Esophagus squamous epithelium (tissue), 4 donors: ENCODE results near the gene MDH1.

Experiments
- POLR2A ChIP-seq, 4 donors: fragments of 450-650 bp; IDR thresholded peaks; one replicate each; pipeline ENCODE4 v1.6.1; 2017; ENCODE audit warnings: antibody characterized with exemption in 4 of 4, mild to moderate bottlenecking in 4 of 4, moderate library complexity in 3 of 4
- TF ChIP-seq, protein P1 (sequence below), 6 experiments: fragments of 450-650 bp in 4 of 6; fragments of 200-600 bp in 2 of 6; sonication (generic) in 2 of 6; IDR thresholded peaks; one replicate each; pipeline ENCODE4 v1.5.1; 2016 to 2019; ENCODE audit warnings: antibody characterized with exemption in 6 of 6, mild to moderate bottlenecking in 4 of 6, moderate library complexity in 4 of 6

DNA sequence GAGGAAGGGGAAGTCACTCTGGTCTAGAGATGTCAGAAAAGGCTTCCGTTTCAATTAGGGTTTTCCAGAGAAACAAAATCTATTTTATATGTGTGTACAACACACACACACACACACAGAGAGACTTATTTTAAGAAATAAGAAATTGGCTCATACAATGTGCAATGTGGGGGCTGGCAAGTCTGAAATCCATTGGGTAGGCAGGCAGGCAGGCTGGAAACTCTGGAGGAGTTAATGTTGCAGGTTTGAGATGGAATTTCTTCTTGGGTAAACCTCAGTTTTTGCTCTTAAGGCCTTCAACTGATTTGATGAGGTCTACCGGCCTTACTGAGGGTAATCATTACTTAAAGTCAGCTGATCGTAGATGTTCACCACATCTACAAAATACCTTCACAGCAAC is 62.6 kb downstream of the MDH1 start:
- TF ChIP-seq, protein P1, sequence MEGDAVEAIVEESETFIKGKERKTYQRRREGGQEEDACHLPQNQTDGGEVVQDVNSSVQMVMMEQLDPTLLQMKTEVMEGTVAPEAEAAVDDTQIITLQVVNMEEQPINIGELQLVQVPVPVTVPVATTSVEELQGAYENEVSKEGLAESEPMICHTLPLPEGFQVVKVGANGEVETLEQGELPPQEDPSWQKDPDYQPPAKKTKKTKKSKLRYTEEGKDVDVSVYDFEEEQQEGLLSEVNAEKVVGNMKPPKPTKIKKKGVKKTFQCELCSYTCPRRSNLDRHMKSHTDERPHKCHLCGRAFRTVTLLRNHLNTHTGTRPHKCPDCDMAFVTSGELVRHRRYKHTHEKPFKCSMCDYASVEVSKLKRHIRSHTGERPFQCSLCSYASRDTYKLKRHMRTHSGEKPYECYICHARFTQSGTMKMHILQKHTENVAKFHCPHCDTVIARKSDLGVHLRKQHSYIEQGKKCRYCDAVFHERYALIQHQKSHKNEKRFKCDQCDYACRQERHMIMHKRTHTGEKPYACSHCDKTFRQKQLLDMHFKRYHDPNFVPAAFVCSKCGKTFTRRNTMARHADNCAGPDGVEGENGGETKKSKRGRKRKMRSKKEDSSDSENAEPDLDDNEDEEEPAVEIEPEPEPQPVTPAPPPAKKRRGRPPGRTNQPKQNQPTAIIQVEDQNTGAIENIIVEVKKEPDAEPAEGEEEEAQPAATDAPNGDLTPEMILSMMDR (IDR thresholded peaks at IDR 0.05), result no peak
- TF ChIP-seq POLR2A (IDR thresholded peaks at IDR 0.05), result no peak
